Measurements from ENCODE around the gene MED25. TPM values are rescaled to one million over a fixed set of nuclear protein-coding genes. Genes with fewer than 3 reads are reported as not detected.
A peak's percentile ranks its signal among the peaks of the same experiment; 100 is the strongest.

MED25 gene
- total RNA-seq, 1 donor from 2014 or later: 88.8 TPM

DNA sequence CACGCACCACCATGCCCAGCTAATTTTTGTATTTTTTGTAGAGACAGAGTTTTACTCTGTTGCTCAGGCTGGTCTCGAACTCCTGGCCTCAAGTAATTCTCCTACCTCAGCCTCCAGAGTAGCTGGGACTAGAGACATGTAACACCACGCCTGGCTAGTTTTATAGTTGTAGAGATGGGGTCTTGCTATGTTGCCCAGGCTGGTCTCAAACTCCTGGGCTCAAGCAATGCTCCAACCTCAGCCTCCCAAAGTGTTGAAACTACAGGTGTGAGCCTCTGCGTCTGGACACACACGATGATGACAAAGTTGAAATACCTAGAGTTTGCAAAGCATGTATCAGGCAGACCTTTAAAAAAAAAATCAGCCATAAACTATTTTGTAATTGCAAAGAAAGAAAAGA is 28.3 kb downstream of the MED25 start:
- ChIA-PET CTCF (no interaction called here), POLR2A (no interaction called here)

DNA sequence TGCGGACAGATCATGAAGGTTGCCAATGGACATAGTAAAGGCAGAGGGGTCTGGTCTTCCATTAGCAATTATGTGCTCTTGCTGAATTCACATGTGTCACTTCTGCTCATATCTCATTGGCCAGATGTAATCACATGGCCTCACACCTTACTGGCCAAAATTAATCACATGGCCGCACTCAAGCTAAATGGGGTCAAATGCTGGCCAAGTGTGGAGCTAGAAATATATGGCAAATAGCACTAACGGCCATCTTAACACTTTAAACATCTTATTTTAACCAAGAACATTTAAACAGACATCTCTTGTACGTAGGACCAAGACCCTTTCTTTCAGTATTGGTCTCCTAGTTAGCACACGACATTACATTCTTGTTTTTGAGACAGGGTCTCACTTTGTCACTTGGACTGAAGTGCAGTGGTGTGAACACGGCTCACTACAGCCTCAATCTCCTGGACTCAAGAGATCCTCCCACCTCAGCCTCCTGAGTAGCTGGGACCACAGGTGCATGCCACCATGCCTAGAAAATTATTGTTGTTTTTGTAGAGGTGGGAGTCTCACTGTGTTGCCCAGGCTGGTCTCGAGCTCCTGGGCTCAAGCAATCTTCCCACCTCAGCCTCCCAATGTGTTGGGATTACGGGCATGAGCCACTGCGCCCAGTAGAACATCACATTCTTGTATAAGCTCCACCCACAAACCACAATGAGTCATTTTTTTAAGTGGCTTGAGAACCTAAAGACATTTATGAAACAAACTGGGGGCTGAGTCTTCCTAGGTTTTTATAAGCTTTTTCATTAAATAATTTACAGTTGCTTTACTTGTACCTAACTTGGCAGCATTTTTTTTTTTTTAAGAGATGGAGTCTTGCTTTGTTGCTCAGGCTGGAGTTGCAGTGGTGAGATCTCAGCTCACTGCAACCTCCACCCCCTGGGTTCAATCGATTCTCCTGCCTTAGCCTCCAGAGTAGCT is 29.9 kb downstream of the MED25 start:
- TF ChIP-seq, protein P1, sequence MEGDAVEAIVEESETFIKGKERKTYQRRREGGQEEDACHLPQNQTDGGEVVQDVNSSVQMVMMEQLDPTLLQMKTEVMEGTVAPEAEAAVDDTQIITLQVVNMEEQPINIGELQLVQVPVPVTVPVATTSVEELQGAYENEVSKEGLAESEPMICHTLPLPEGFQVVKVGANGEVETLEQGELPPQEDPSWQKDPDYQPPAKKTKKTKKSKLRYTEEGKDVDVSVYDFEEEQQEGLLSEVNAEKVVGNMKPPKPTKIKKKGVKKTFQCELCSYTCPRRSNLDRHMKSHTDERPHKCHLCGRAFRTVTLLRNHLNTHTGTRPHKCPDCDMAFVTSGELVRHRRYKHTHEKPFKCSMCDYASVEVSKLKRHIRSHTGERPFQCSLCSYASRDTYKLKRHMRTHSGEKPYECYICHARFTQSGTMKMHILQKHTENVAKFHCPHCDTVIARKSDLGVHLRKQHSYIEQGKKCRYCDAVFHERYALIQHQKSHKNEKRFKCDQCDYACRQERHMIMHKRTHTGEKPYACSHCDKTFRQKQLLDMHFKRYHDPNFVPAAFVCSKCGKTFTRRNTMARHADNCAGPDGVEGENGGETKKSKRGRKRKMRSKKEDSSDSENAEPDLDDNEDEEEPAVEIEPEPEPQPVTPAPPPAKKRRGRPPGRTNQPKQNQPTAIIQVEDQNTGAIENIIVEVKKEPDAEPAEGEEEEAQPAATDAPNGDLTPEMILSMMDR (IDR thresholded peaks at IDR 0.05): no peak
- intact Hi-C loops (cut with micrococcal nuclease): no loop called here
- Mint-ChIP-seq H3K36me3 (ENCODE audit: low read depth) (peaks cover 3% of the 10 kb centered on the region), H3K9me3 (peaks cover 2% of the 10 kb centered on the region), H3K27me3 (no peaks in the 10 kb centered on the region), H3K27ac (peak overlapping the region; percentile 15), H3K4me1 (peaks cover 68% of the 10 kb centered on the region), H3K4me3 (peak overlapping the region; percentile 32)
- ChIA-PET POLR2A (interaction anchor here (0.7 to 2.9 kb wide), 11 partner anchors 20 to 656 kb away, joined by 3 to 20 read pairs (median 5); partner anchors contain the start of genes AKT1S1, FUZ, PNKP and RRAS), CTCF (no interaction called here)
- ATAC-seq (ENCODE audit: low read depth) (no peak), DNase-seq (no peak)

More for the DNA sequence above, 28.3 kb downstream of the MED25 start:
- Mint-ChIP-seq H3K4me1 (peaks cover 64% of the 10 kb centered on the region), H3K4me3 (no peak overlapping the region), H3K36me3 (ENCODE audit: low read depth) (peaks cover 1% of the 10 kb centered on the region), H3K9me3 (peaks cover 2% of the 10 kb centered on the region), H3K27ac (peak overlapping the region; percentile 50), H3K27me3 (no peaks in the 10 kb centered on the region)
- intact Hi-C loops (cut with micrococcal nuclease): no loop called here
- TF ChIP-seq, protein P1 (IDR thresholded peaks at IDR 0.05): no peak
- DNase-seq: no peak
- no peak for ATAC-seq (ENCODE audit: low read depth)

DNA sequence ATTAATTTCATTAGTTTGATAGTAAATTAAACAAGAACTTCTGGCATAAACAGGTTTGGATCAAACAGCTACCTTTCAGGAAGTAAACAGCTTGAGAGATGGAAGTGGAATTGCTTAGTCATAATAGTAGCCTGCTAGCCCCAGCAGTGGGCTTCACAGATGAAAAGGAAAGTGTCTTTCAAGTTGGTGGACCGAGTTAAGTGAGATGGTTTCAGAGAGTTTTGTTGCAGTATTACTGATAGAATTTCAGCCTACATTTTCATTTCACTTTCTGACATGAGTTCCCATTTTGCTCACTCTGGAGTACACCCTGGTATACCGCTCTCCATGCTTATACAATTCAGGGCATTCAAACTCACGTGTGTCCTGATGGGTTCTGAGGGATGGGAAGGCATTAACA is 30.8 kb downstream of the MED25 start:
- intact Hi-C loops (cut with micrococcal nuclease): no loop called here
- TF ChIP-seq, protein P1 (IDR thresholded peaks at IDR 0.05): no peak
- Mint-ChIP-seq H3K36me3 (ENCODE audit: low read depth) (peaks cover 3% of the 10 kb centered on the region), H3K4me3 (peak overlapping the region; percentile 53), H3K4me1 (peaks cover 67% of the 10 kb centered on the region), H3K9me3 (peaks cover 2% of the 10 kb centered on the region), H3K27ac (no peak overlapping the region), H3K27me3 (no peaks in the 10 kb centered on the region)
- DNase-seq: no peak
- ATAC-seq (ENCODE audit: low read depth): no peak
- ChIA-PET POLR2A (interaction anchor here (0.5 to 2.9 kb wide), 5 partner anchors 19 to 99 kb away, joined by 3 to 20 read pairs (median 5); partner anchors contain the start of genes AKT1S1, NUP62, PNKP and TBC1D17), CTCF (no interaction called here)

DNA sequence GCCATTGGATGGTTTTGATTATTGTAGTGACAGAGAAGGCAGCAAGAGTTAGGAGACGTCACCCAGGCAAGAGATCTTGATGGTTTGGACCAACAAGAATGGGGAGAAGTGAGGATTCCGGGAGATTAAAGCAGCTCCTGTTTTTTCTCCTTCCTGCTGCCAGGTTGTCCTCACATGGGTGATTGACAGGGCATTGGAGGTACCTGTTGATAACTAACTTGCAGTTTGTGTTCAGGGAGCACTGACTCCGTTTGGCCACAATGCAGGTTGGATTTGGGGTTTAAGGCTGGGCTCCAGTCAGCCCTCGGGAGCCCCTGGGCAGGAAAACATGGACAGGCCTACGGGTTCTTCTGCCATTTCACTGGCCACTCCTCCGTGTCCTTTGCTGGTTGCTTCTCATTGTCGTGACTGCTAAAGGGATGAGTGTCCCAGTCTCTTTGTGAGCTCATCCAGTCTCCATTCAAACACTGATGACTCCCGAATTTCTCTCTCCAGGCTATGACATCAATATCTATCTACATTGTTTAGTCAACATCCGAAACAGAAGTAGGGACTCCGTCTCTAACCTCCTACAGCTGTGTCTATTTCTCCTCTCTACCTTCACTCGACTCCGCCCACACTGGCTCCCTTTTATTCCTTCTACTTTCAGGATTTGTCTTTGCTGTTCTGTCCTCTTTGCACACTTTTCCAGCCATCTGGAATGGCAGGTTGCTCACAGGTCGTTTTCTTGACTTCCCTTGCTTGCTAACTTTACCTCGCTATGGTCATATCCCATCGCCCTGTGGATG is 31.5 kb downstream of the MED25 start:
- H3K27ac Mint-ChIP-seq: peak overlapping the region; percentile 95
- ATAC-seq (ENCODE audit: low read depth): no peak
- intact Hi-C loops (cut with micrococcal nuclease): loop anchor here (1.0 kb wide), 5 partner anchors 18 to 83 kb away; partner anchors contain the start of genes FUZ, MED25 and PNKP
- ChIA-PET CTCF (no interaction called here), POLR2A (interaction anchor here (0.5 to 2.9 kb wide), 15 partner anchors 14 to 98 kb away, joined by 3 to 62 read pairs (median 10); partner anchors contain the start of genes AKT1S1, AP2A1, ATF5 and FUZ)
- H3K4me3 Mint-ChIP-seq: peak overlapping the region; percentile 92
- TF ChIP-seq, protein P1 (IDR thresholded peaks at IDR 0.05): no peak
- H3K9me3 Mint-ChIP-seq: peaks cover 2% of the 10 kb centered on the region
- peaks cover 3% of the 10 kb centered on the region for H3K36me3 Mint-ChIP-seq (ENCODE audit: low read depth)
- H3K27me3 Mint-ChIP-seq: no peaks in the 10 kb centered on the region
- no peak for DNase-seq
- H3K4me1 Mint-ChIP-seq: peaks cover 62% of the 10 kb centered on the region

All from activated B cell treated with CpG ODN at 0.5 μM for 24 hours (primary cell).